Breast epithelium (tissue), 3 donors: Measurements from ENCODE around the gene ARL2BP.

Experiments used
- POLR2A ChIP-seq: fragments of 450-650 bp; IDR thresholded peaks from one replicate; pipeline ENCODE4 v1.6.1; 2016; ENCODE audit warnings: antibody characterized with exemption, mild to moderate bottlenecking, moderate library complexity
- TF ChIP-seq, protein P1 (sequence below), 3 donors: fragments of 450-650 bp; IDR thresholded peaks; one replicate each; pipeline ENCODE4 v1.5.1; 2016 to 2017; ENCODE audit warnings: antibody characterized with exemption in 3 of 3, mild to moderate bottlenecking in 3 of 3, moderate library complexity in 3 of 3

GRCh38 chr16:57266531-57267260 lies 21.6 kb downstream of the ARL2BP start:
- TF ChIP-seq, protein P1, sequence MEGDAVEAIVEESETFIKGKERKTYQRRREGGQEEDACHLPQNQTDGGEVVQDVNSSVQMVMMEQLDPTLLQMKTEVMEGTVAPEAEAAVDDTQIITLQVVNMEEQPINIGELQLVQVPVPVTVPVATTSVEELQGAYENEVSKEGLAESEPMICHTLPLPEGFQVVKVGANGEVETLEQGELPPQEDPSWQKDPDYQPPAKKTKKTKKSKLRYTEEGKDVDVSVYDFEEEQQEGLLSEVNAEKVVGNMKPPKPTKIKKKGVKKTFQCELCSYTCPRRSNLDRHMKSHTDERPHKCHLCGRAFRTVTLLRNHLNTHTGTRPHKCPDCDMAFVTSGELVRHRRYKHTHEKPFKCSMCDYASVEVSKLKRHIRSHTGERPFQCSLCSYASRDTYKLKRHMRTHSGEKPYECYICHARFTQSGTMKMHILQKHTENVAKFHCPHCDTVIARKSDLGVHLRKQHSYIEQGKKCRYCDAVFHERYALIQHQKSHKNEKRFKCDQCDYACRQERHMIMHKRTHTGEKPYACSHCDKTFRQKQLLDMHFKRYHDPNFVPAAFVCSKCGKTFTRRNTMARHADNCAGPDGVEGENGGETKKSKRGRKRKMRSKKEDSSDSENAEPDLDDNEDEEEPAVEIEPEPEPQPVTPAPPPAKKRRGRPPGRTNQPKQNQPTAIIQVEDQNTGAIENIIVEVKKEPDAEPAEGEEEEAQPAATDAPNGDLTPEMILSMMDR (IDR thresholded peaks at IDR 0.05): no peak
- TF ChIP-seq POLR2A: no peak
